Panc1 (cell line): ENCODE data around the gene RNF130. TPM values are rescaled to one million over a fixed set of nuclear protein-coding genes. Genes with fewer than 3 reads are reported as not detected.

Experiments
- ATAC-seq: fragments of 200-7000 bp; cut with Tn5 transposase; 2 replicates; pipeline ENCODE4 v1.9.1; 2020; ENCODE audit warnings: mild to moderate bottlenecking, moderate library complexity
- BruUV-seq: library from RNA; stranded (reverse); fragments of 400-500 nt; replicated peaks from 2 replicates; lab custom pipeline; 2021; lab: Mats Ljungman, UMichigan
- CTCF ChIA-PET: fragments of 300-600 bp; sonication (Branson Sonifier 250); formaldehyde crosslinking; loops from one replicate; lab custom pipeline; 2022; ENCODE audit warnings: antibody characterized with exemption; lab: Charles Lee
- POLR2A ChIA-PET: fragments of 300-600 bp; sonication (Branson Sonifier 250); formaldehyde crosslinking; loops from one replicate; lab custom pipeline; 2022; ENCODE audit warnings: antibody characterized with exemption; lab: Charles Lee
- DNase-seq: peaks from one replicate; pipeline ENCODE4 v3.0.0-alpha.2; 2010; ENCODE audit warnings: low read depth, low spot score
- H3K27ac ChIP-seq: 2 replicates; pipeline ENCODE4 v1.5.1; 2011; ENCODE audit warnings: mild to moderate bottlenecking, low read length, inconsistent platforms
- H3K27me3 ChIP-seq: fragments of 200-500 bp; sonication (Bioruptor generic); 2 replicates; pipeline ENCODE4 v1.6.0; 2014; ENCODE audit warnings: low read length, inconsistent platforms; ENCODE audit not compliant: control insufficient read depth, insufficient read depth
- H3K36me3 ChIP-seq: fragments of 200-500 bp; sonication (Bioruptor generic); 2 replicates; pipeline ENCODE4 v1.5.1; 2014; ENCODE audit warnings: inconsistent platforms, mild to moderate bottlenecking, low read length, moderate library complexity; ENCODE audit not compliant: control insufficient read depth, insufficient read depth
- H3K4me1 ChIP-seq: 2 replicates; pipeline ENCODE4 v1.5.1; 2011; ENCODE audit warnings: inconsistent platforms, mild to moderate bottlenecking, low read length, moderate library complexity; ENCODE audit not compliant: control insufficient read depth, insufficient read depth
- H3K4me3 ChIP-seq, 2 experiments: 2 replicates each; pipeline ENCODE4 v1.5.1; 2011 to 2012; ENCODE audit warnings: low read depth in 2 of 2, low read length in 2 of 2, mild to moderate bottlenecking in 2 of 2, inconsistent platforms in 1 of 2, moderate library complexity in 1 of 2
- H3K9me3 ChIP-seq: fragments of 200-500 bp; sonication (Bioruptor generic); 2 replicates; pipeline ENCODE4 v1.5.1; 2014; ENCODE audit warnings: low read depth, mild to moderate bottlenecking, inconsistent platforms, low read length, moderate library complexity; ENCODE audit not compliant: control insufficient read depth, insufficient read depth
- POLR2AphosphoS5 ChIP-seq: IDR thresholded peaks from 2 replicates; pipeline ENCODE4 v1.6.1; 2012; ENCODE audit warnings: mild to moderate bottlenecking, low read depth, low read length, moderate library complexity
- SIN3A ChIP-seq: IDR thresholded peaks from 2 replicates; pipeline ENCODE4 v1.6.1; 2012; ENCODE audit warnings: low read depth, mild to moderate bottlenecking, low read length, moderate library complexity, borderline replicate concordance; ENCODE audit not compliant: insufficient read depth
- TCF7L2 ChIP-seq: IDR thresholded peaks from 2 replicates; pipeline ENCODE4 v1.6.1; 2011; ENCODE audit warnings: mild to moderate bottlenecking, low read depth, low read length, inconsistent platforms
- in situ Hi-C: cut with HindIII; loops from 2 replicates; pipeline ENCODE4 v1.10.0; 2016; ENCODE audit warnings: low sequenced_read_pairs, low pct_unique_long_range_greater_than_20kb
- intact Hi-C: fragments of 100-400 bp; cut with micrococcal nuclease; formaldehyde crosslinking; loops from one replicate; pipeline ENCODE4 v1.10.0; 2022; ENCODE audit not compliant: unreplicated experiment
- total RNA-seq: library from RNA; stranded (reverse); gene quantifications from one replicate; pipeline ENCODE4 v1.2.1, GENCODE V29; 2021; ENCODE audit not compliant: unreplicated experiment
- TF ChIP-seq, protein P1 (sequence below): fragments of 450-650 bp; IDR thresholded peaks from 2 replicates; pipeline ENCODE4 v1.5.1; 2017; ENCODE audit warnings: mild to moderate bottlenecking
- TF ChIP-seq, protein P2 (sequence below), 2 experiments: IDR thresholded peaks; 2 replicates each; pipeline ENCODE4 v1.6.1; 2011 to 2012; ENCODE audit warnings: low read depth in 2 of 2, control low read depth in 1 of 2, low read length in 1 of 2, mild to moderate bottlenecking in 1 of 2, moderate library complexity in 1 of 2; ENCODE audit not compliant: insufficient read depth in 1 of 2

The RNF130 gene
- total RNA-seq, 1 experiment from 2014 or later = 73.1 TPM

GRCh38 chr5:180112181-180112861 is 40.8 kb upstream of the RNF130 start:
- H3K4me3 ChIP-seq = no peak overlapping the region
- TF ChIP-seq, protein P1, sequence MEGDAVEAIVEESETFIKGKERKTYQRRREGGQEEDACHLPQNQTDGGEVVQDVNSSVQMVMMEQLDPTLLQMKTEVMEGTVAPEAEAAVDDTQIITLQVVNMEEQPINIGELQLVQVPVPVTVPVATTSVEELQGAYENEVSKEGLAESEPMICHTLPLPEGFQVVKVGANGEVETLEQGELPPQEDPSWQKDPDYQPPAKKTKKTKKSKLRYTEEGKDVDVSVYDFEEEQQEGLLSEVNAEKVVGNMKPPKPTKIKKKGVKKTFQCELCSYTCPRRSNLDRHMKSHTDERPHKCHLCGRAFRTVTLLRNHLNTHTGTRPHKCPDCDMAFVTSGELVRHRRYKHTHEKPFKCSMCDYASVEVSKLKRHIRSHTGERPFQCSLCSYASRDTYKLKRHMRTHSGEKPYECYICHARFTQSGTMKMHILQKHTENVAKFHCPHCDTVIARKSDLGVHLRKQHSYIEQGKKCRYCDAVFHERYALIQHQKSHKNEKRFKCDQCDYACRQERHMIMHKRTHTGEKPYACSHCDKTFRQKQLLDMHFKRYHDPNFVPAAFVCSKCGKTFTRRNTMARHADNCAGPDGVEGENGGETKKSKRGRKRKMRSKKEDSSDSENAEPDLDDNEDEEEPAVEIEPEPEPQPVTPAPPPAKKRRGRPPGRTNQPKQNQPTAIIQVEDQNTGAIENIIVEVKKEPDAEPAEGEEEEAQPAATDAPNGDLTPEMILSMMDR = no peak
- no peak for TF ChIP-seq TCF7L2
- TF ChIP-seq, protein P2, sequence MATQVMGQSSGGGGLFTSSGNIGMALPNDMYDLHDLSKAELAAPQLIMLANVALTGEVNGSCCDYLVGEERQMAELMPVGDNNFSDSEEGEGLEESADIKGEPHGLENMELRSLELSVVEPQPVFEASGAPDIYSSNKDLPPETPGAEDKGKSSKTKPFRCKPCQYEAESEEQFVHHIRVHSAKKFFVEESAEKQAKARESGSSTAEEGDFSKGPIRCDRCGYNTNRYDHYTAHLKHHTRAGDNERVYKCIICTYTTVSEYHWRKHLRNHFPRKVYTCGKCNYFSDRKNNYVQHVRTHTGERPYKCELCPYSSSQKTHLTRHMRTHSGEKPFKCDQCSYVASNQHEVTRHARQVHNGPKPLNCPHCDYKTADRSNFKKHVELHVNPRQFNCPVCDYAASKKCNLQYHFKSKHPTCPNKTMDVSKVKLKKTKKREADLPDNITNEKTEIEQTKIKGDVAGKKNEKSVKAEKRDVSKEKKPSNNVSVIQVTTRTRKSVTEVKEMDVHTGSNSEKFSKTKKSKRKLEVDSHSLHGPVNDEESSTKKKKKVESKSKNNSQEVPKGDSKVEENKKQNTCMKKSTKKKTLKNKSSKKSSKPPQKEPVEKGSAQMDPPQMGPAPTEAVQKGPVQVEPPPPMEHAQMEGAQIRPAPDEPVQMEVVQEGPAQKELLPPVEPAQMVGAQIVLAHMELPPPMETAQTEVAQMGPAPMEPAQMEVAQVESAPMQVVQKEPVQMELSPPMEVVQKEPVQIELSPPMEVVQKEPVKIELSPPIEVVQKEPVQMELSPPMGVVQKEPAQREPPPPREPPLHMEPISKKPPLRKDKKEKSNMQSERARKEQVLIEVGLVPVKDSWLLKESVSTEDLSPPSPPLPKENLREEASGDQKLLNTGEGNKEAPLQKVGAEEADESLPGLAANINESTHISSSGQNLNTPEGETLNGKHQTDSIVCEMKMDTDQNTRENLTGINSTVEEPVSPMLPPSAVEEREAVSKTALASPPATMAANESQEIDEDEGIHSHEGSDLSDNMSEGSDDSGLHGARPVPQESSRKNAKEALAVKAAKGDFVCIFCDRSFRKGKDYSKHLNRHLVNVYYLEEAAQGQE (IDR thresholded peaks at IDR 0.05; ENCODE audit: insufficient read depth in 1 of 2, low read depth in 2 of 2, low read length in 1 of 2) = no peak
- TF ChIP-seq SIN3A = no peak
- TF ChIP-seq POLR2AphosphoS5 = no peak
- no peaks in the 10 kb centered on the region for H3K36me3 ChIP-seq
- H3K27ac ChIP-seq = no peak overlapping the region
- no peaks in the 10 kb centered on the region for H3K27me3 ChIP-seq
- DNase-seq (no peak), ATAC-seq (no peak)
- H3K4me1 ChIP-seq = no peaks in the 10 kb centered on the region
- BruUV-seq = no TSS peak
- no peaks in the 10 kb centered on the region for H3K9me3 ChIP-seq
- in situ Hi-C loops = no loop called here
- intact Hi-C loops = no loop called here
- CTCF ChIA-PET = no interaction called here
- POLR2A ChIA-PET = no interaction called here

DNA sequence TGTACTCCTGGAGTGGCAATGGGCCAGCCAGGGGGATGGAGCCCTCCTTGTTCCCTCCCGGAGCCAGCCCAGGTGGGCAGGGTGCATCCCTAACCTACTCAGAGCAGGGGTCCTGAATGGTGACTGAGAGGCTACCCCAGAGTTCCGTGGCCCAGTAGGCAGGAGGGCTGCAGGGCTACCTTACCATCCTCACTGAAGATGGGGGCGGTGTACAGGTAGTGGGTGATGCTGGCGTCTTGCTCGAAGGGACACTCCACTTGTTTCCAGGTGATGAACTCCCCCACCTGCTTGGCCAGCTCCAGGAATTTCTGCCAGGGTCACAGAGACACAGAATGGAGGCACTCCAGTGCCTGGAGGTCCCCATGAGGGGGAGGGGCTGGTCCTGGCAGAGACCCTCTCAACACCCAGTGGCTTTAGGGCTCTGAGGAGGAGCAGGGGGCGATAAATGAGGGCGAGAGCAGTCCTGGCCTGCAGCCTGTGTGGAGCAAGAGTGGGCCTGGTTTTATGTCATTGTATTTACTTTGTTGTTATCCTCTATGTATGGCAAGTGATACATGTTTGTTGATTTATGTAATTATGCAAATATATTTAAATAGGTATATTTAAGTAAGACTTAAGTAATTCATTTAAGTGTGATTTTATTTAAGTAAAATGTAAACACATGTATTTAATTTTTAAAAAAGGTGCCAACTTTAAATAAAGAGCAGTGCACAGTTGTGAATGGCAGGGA is 39.9 kb upstream of the RNF130 start:
- DNase-seq (no peak), ATAC-seq (no peak)
- H3K36me3 ChIP-seq = no peaks in the 10 kb centered on the region
- intact Hi-C loops (no loop called here), in situ Hi-C loops (no loop called here)
- no TSS peak for BruUV-seq
- H3K27ac ChIP-seq = no peak overlapping the region
- no peak overlapping the region for H3K4me3 ChIP-seq
- H3K4me1 ChIP-seq = no peaks in the 10 kb centered on the region
- peaks cover 9% of the 10 kb centered on the region; the same call in 1 of the 2 replicates for H3K9me3 ChIP-seq
- CTCF ChIA-PET = no interaction called here
- TF ChIP-seq, protein P2 (IDR thresholded peaks at IDR 0.05; ENCODE audit: insufficient read depth in 1 of 2, low read depth in 2 of 2, low read length in 1 of 2) = no peak
- H3K27me3 ChIP-seq = no peaks in the 10 kb centered on the region
- POLR2A ChIA-PET = no interaction called here
